GM18909 (cell line): ENCODE measurements around the gene GID8.

Experiments
- ATAC-seq: cut with Tn5 transposase; IDR thresholded peaks from one replicate; pipeline ENCODE4 v1.9.1; 2021; ENCODE audit warnings: mild to moderate bottlenecking; ENCODE audit not compliant: unreplicated experiment, poor library complexity

GID8 gene

DNA sequence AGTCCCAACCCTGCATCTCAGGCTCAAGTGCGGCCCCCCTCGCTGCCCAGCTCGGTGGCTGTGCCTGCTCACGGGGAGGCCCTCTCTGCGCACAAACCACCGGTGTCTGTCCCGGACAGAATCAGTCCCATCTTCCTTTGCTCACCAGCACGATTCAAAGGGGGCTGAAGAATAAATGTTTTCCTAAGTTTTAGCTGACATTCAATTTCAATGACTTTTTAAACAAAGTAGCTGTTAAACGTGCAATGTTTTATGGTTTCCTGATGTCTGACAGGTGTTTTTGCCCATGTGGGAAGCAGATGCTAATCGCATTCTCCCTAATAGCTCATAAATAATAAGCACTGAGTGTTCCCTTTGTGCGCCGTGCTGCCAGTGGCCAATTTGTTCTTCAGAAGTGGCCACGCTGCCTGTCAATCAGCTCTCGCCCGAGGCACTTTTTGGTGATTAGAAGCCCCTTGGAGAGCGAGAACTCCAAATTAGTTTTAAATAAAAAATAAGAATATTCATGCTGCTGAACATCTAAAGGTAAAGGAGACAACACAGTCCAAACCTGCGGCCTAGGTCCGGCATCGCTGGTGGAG lies 42.5 kb downstream of the GID8 start:
- no peak for ATAC-seq

DNA sequence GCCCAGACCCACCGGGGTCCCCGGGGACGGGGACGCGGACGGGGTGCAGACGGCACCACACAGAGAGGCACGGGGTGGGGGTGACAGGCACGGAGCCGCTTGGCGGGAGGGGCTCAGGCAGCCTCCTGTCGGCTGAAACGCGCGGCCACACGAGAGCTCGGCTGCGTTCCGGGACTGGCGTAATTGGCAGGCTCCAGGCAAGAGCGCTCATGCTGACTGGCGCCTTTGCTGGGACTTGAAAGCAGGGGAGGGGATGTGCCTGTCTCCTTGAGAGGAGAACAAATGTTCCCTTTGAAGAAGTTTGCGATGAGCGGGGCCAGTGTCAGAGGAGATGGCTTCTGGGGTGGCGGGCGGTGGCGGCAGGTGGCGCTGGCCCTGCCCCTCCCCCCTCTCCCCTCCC lies 43.0 kb downstream of the GID8 start:
- ATAC-seq = no peak

GRCh38 chr20:62982124-62983075 lies 44.5 kb downstream of the GID8 start:
- no peak for ATAC-seq

DNA sequence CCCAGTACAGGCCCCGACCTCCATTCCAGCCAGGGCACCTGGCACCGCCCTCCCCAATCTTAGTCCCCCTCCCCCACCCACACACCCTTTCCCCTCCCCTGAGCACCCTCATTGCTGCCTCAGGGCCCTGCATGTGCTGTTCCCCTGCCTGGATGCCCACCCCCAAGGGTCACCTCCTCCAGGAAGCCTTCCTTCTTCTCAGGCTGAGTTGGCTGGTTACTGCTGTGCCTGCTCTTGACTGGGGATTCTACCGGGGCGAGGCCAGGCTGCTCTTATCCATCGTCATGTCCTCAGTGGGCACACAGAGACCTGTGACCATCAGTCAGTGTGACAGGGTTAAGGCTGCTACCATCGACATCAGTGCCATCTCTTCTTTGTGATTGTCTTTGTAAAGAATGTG lies 45.3 kb downstream of the GID8 start:
- ATAC-seq = no peak

GRCh38 chr20:62984666-62985443 lies 46.9 kb downstream of the GID8 start:
- ATAC-seq = no peak

DNA sequence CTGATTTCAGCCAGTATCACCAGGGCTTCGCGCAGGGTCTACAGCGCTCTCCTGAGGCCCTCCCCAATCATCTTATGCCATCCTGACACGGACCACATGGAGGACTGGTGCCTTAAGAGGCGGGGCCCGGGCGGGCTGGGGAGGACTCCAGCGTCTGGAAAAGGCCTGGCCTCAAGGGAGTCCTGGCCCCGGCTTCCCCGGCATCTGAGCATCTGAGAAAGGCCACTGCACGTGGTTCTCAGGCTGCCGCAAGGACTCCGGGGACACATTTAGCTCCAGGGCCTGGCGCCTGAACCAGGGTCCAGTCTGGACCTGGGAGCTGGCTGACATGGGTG lies 47.5 kb downstream of the GID8 start:
- ATAC-seq = no peak

- no peak for ATAC-seq
Observed at GRCh38 chr20:62986257-62986800, 48.4 kb downstream of the GID8 start.

- no peak for ATAC-seq
Observed at GRCh38 chr20:62987114-62987513, 49.2 kb downstream of the GID8 start.

DNA sequence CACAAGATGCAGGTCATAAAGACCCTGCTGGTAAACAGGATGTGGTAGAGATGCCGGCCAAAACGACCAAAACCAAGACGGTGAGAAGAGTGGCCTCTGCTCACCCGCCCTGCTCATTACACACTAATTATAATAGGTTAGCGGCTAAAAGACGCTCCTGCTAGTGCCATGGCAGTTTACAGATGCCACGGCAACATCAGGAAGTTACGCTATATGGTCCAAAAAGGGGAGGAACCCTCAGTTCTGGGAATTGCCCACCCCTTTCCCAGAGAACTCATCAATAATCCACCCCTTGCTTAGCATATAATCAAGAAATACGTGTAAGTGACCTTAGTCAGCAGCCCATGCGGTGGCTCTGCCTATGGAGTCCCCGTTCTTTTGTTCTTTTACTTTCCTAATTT lies 51.3 kb downstream of the GID8 start:
- no peak for ATAC-seq

DNA sequence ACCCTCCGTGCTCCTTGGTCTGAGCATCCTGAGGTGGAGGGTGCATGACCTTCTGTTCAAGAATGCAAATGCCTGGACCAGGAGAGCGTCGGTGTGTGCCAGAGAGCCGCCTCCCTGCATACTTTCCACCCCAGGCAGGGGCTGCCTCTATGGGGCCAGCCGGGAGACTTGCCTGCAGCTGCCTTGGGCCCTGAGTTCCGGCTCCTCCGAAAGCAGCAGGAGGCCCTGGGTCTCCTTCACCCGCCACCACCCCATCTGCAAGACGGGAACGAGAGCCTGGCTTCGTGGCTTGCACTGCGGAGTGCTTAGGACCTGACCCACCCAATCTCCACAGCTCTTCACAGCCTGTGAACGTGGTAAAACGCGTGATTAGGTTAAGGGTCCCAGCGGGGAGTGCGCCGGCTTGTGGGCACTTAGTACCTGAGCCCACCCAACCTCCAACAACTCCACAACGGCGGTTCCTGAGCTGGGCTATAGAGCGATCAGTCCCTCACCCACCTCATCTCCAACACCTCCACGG lies 52.4 kb downstream of the GID8 start:
- ATAC-seq = no peak

DNA sequence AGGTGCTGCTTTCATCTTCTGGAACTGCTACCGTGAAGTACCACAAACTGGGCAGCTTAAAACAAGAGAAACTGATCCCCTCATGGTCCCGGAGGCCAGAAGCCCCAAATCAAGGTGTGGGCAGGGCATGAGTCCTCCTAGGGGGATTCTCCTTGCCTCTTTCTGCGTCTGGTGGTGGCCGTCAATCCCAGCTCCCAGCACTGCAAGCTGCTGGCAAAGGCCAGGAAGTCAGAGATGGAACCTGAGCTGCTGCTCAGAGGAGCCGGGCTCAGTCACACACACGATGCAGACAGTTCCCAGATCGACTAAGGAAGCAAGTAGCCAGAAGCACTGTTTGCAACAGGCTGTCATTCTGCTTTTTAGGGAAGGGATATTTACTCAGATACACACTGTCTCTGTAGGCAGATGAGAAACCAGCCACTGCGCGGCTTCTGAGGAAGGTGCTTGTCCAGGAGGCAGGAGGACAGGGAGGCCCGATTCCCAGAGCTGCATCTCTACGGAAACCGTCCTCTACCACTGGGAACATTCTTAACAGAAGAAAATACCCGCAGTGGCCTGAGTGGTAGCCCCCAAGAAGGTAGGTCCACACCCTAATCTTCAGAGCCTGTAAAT lies 53.4 kb downstream of the GID8 start:
- no peak for ATAC-seq

DNA sequence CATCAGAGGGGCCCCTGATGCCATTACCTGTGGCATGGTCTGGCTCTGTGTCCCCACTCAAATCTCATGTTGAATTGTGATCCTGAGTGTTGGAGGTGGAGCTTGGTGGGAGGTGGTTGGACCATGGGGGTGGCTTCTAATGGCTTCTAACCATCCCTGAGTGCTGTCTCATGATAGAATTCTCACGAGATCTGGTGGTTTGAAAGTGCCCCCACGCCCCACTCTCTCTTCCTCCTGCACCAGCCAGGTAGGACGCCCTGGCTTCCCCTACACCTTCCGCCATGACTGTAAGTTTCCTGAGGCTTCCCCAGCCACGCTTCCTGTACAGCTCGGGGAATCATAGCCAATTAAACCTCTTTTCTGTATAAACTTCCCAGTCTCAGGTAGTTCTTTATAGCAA lies 53.9 kb downstream of the GID8 start:
- ATAC-seq = no peak

- ATAC-seq = no peak
Observed at GRCh38 chr20:62993856-62994494, 56.0 kb downstream of the GID8 start.

GRCh38 chr20:62994869-62995281 lies 56.9 kb downstream of the GID8 start:
- no peak for ATAC-seq

DNA sequence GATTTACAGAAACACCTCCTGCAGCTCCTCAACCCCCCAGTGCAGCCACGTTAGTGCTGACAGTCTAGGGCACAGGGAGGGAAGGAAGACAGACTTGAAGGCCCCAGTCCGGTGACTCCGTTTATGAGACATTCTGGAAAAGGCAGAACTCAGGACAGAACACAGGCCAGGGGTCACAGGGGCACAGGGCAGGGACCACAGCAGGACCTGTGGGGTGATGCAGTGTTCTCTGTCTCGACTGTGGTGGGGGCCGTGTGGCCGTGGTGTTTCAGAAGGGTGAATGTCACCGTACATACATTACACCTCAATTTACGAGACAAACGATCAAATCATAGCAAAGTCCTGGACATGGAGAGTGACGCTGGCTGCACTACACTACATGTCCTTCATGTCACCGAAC lies 57.5 kb downstream of the GID8 start:
- ATAC-seq = no peak

- ATAC-seq = no peak
Observed at GRCh38 chr20:62995898-62996595, 58.1 kb downstream of the GID8 start.

DNA sequence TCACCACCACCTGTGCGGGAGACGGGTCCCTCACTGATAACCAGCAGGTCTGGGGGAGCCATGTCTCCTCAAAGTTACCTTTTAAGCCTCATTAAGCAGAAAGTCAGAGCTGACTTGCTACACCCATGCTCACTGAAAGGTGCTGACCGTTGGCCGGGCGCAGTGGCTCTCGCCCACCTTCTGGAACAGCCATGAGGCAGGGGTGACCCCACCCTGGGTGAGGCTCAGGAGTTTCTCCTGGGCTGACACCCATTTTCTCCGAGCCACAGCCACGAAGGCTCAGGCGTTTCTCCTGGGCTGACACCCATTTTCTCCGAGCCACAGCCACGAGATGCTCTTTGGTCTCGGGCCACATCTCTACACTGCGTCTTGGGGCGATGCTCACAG lies 58.6 kb downstream of the GID8 start:
- ATAC-seq = no peak

DNA sequence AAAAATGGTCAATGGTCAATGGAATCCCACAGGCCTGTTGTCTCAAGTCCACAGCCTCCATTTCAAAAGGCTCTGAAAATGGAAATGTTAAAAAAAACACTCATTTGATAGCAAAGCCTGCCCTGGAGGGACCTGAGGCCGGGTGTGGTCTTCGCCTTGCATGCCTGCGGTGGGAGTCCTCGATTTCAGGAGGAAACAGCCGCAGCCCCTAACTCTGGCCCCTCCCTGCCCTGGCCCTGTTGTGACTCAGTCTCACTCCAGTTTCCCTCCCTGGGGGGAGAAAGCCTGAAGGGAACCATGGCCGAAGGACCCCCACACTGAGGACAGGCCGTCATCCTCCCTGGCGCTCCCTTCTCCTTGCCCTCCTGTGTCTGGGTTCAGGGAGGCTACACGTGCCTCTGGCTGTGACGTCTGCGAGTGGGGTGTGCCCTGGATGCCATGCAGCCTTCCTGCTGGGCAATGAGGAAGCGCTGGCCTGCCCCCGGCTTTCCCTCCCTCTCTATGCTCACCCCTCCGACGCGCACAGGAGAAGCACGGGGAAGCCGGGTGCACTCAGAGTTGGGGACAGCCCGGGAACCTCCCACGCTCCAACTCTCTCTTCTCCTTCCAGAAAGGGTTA lies 59.6 kb downstream of the GID8 start:
- ATAC-seq = no peak
